Hematopoietic multipotent progenitor cell treated with erythropoietin and hydrocortisone succinate and interleukin-3 and kit ligand, for 15 days (in vitro differentiated cells): Measurements from ENCODE around the gene ANKRD11.

Source experiments
- DNase-seq: peaks from one replicate; pipeline ENCODE4 v3.0.0-alpha.2; 2015; ENCODE audit warnings: low spot score

ANKRD11 gene

GRCh38 chr16:89380681-89381080 lies 109.7 kb downstream of the ANKRD11 start:
- no peak for DNase-seq

GRCh38 chr16:89378947-89379771 lies 111.2 kb downstream of the ANKRD11 start:
- no peak for DNase-seq

GRCh38 chr16:89377453-89377848 lies 112.9 kb downstream of the ANKRD11 start:
- DNase-seq = no peak

GRCh38 chr16:89376812-89377452 lies 113.4 kb downstream of the ANKRD11 start:
- no peak for DNase-seq

GRCh38 chr16:89375686-89376085 lies 114.7 kb downstream of the ANKRD11 start:
- no peak for DNase-seq

GRCh38 chr16:89375021-89375420 lies 115.3 kb downstream of the ANKRD11 start:
- no peak for DNase-seq

- no peak for DNase-seq
These were observed 115.9 kb downstream of the ANKRD11 start for GRCh38 chr16:89374393-89374960.

- DNase-seq = no peak
These were observed 116.8 kb downstream of the ANKRD11 start for GRCh38 chr16:89373355-89374110.

GRCh38 chr16:89371968-89372634 lies 118.3 kb downstream of the ANKRD11 start:
- DNase-seq = no peak

GRCh38 chr16:89371386-89371785 lies 119.0 kb downstream of the ANKRD11 start:
- DNase-seq = no peak

GRCh38 chr16:89370601-89371000 lies 119.8 kb downstream of the ANKRD11 start:
- no peak for DNase-seq

- no peak for DNase-seq
These were observed 120.3 kb downstream of the ANKRD11 start for GRCh38 chr16:89370081-89370511.

- DNase-seq = no peak
These were observed 121.0 kb downstream of the ANKRD11 start for GRCh38 chr16:89369266-89369895.

- no peak for DNase-seq
These were observed 121.6 kb downstream of the ANKRD11 start for GRCh38 chr16:89368604-89369249.

GRCh38 chr16:89367538-89367915 lies 122.8 kb downstream of the ANKRD11 start:
- no peak for DNase-seq

GRCh38 chr16:89366561-89367537 lies 123.5 kb downstream of the ANKRD11 start:
- no peak for DNase-seq

GRCh38 chr16:89365996-89366395 lies 124.4 kb downstream of the ANKRD11 start:
- no peak for DNase-seq

GRCh38 chr16:89365044-89365467 lies 125.3 kb downstream of the ANKRD11 start:
- no peak for DNase-seq

- DNase-seq = no peak
These were observed 125.8 kb downstream of the ANKRD11 start for GRCh38 chr16:89364606-89365005.
